Heart left ventricle (tissue), 16 donors: ENCODE data around the gene FDXACB1. TPM values are rescaled to one million over a fixed set of nuclear protein-coding genes. Genes with fewer than 3 reads are reported as not detected.
A peak's percentile ranks its signal among the peaks of the same experiment; 100 is the strongest.

Experiments
- ATAC-seq, 4 donors: fragments of 200-7000 bp; cut with Tn5 transposase; one replicate each; pipeline ENCODE4 v1.9.1; 2020 to 2022; ENCODE audit warnings: moderate library complexity in 4 of 4, mild to moderate bottlenecking in 3 of 4, moderate number of reproducible peaks in 1 of 4
- DNase-seq, 5 donors: peaks; one replicate each; pipeline ENCODE4 v3.0.0-alpha.2; 2020
- H3K27ac ChIP-seq, 12 donors: fragments of 200-600 bp; sonication (generic) in 4 of 12; one replicate each; pipeline versions ENCODE4 v1.5.0 to v1.8.0; 2016 to 2022; ENCODE audit warnings: mild to moderate bottlenecking in 2 of 12
- H3K27me3 ChIP-seq, 9 donors: fragments of 200-600 bp; sonication (generic) in 2 of 9; one replicate each; pipeline versions ENCODE4 v1.5.1 to v1.8.0; 2016 to 2022; ENCODE audit warnings: mild to moderate bottlenecking in 3 of 9
- H3K36me3 ChIP-seq, 9 donors: fragments of 200-600 bp; sonication (generic) in 2 of 9; one replicate each; pipeline versions ENCODE4 v1.5.0 to v1.8.0; 2018 to 2022; ENCODE audit warnings: mild to moderate bottlenecking in 2 of 9
- H3K4me1 ChIP-seq, 12 donors: fragments of 200-600 bp; sonication (generic) in 4 of 12; one replicate each; pipeline versions ENCODE4 v1.5.0 to v1.8.0; 2016 to 2022; ENCODE audit warnings: mild to moderate bottlenecking in 3 of 12
- H3K4me3 ChIP-seq, 12 donors: fragments of 200-600 bp; sonication (generic) in 4 of 12; one replicate each; pipeline versions ENCODE4 v1.5.0 to v1.8.0; 2017 to 2022; ENCODE audit warnings: mild to moderate bottlenecking in 9 of 12, moderate library complexity in 4 of 12
- H3K9me3 ChIP-seq, 12 donors: fragments of 200-600 bp; sonication (generic) in 4 of 12; one replicate each; pipeline versions ENCODE4 v1.5.0 to v1.8.0; 2016 to 2022; ENCODE audit warnings: mild to moderate bottlenecking in 1 of 12
- POLR2A ChIP-seq, 2 donors: fragments of 450-650 bp; IDR thresholded peaks; one replicate each; pipeline ENCODE4 v1.6.1; 2017; ENCODE audit warnings: antibody characterized with exemption in 2 of 2, mild to moderate bottlenecking in 2 of 2, moderate library complexity in 2 of 2
- WGBS, 4 donors: extraction: QIAGEN DNeasy Blood & Tissue Kit in 2 of 4; methylation state at CpG; one replicate each; pipeline versions ENCODE4 v1.1.5 to v1.1.7; 2013 to 2018; 5-methylcytosine and 5-hydroxymethylcytosine counted together
- intact Hi-C, 10 donors: fragments of 100-400 bp; cut with DNase I; formaldehyde crosslinking; loops; one replicate each; pipeline versions ENCODE4 v1.11.1 to v1.14.2; 2022
- polyA plus RNA-seq, 2 donors: library from polyadenylated mRNA; stranded (reverse); fragments of 200-250 nt; gene quantifications; one replicate each; pipeline ENCODE4 v1.2.3, GENCODE V29; 2013
- total RNA-seq, 9 donors: library from RNA; depleted of rRNA in 2 of 9; stranded (reverse); fragments of >200 nt in 2 of 9; fragmentation: NEBNext Ultra II Directional in 3 of 9; extraction: Animal tissue kit (Norgen Biotek cat#: 25700) in 3 of 9; gene quantifications; one replicate each; pipeline versions ENCODE4 v1.1.0 to v1.2.4, GENCODE V29; 2016 to 2023
- TF ChIP-seq, protein P1 (sequence below), 12 donors: fragments of 200-600 bp; sonication (generic) in 4 of 12; IDR thresholded peaks; one replicate each; pipeline versions ENCODE4 v1.5.0 to v1.8.0; 2018 to 2022; ENCODE audit warnings: antibody characterized with exemption in 12 of 12, mild to moderate bottlenecking in 5 of 12
- donor health status: ischemic (EF 13 %, LVEDD 7.1; RV severe dilation, severe dysfunction).
- donor health status: healthy with polysubstance abuse.
- donor health status: DM: no; HTN: yes; CAD: no.
- donor health status: DM: no; HTN: no; CAD: no.
- donor health status: ischemic (EF 25% LVEDD 6.9; RV normal size, moderate dysfunction).
- donor health status: ischemic (EF 25% LVEDD 5.7; RV mildly dilated, moderate dysfunction).
- donor health status: healthy.
- donor health status: DM: yes; HTN: yes; CAD: no.
- donor health status: ischemic (EF 35%, LVEDD 5.7; RV mildly dilated, moderate dysfunction).
- donor health status: nonischemic (EF 11% LVEDD 7.7; RV severe dilation, severe dysfunction).
- donor health status: DM: yes; HTN: yes; CAD: no.
- donor health status: PGD.
- donor health status: ischemic (EF 29% LVEDD 5.4; RV normal size, mild dysfunction).
- donor health status: nonischemic (EF 23%, LVEDD 6.1; RV moderate dilation, normal function).

FDXACB1 gene
- total and polyA plus RNA-seq, 11 donors = 0.69 to 2.0 (median 1.1) TPM

DNA sequence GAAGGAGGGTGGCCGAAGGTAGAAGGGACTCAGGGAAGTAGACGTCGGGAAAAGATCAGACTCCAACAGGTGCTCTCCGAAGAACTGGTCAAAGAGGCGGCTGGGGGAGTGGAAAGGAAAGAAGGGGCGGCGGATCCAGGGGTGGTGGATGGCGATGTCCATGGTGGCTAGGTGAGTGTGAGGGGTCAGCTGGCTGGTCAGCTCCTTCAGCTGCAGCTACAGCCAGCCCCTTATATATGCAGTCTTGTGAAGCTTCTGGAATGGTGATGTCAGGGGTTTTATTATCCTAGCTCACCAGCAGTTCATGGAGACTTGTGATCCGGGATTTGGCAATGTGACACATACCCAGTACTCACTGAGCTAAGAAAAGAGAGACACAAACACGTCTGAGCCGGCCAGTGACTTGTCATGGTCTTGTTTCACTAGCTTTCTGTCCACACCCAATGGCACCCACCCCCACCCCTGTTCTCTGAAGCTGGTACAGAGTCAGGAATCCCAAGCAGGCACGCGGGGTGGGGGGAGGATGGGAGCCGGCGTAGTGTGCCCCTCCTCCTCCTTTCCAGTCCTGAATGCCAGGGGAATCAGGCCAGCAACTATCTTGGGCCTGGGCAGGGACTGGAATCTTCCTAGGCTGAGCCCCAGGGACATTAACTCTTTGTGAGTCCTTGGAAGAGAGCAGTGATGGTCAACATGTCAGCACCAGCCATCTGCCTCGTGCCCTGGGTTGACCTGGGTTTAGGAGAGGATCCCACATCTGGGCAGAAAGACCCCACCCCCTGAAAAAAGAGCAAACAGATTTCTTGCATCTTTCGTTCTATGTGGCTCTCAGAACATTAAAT lies 32.8 kb upstream of the FDXACB1 start, which contains the start of gene CRYAB:
Gene CRYAB (minus strand): TSS at position 208 of the 839 bp plus-strand sequence. CDS start 46 bp downstream, at position 162.
- H3K4me3 ChIP-seq = peak within 1 kb of the TSS; percentile 38 to 80 (median 59)
- intact Hi-C loops = loop anchor here in 3 of 10 donors (1.0 to 5.0 kb wide), 3 partner anchors 32 to 34 kb away; partner anchors contain the start of genes CFAP68 (in 3 of the 3) and FDXACB1 (in 3 of the 3)

DNA sequence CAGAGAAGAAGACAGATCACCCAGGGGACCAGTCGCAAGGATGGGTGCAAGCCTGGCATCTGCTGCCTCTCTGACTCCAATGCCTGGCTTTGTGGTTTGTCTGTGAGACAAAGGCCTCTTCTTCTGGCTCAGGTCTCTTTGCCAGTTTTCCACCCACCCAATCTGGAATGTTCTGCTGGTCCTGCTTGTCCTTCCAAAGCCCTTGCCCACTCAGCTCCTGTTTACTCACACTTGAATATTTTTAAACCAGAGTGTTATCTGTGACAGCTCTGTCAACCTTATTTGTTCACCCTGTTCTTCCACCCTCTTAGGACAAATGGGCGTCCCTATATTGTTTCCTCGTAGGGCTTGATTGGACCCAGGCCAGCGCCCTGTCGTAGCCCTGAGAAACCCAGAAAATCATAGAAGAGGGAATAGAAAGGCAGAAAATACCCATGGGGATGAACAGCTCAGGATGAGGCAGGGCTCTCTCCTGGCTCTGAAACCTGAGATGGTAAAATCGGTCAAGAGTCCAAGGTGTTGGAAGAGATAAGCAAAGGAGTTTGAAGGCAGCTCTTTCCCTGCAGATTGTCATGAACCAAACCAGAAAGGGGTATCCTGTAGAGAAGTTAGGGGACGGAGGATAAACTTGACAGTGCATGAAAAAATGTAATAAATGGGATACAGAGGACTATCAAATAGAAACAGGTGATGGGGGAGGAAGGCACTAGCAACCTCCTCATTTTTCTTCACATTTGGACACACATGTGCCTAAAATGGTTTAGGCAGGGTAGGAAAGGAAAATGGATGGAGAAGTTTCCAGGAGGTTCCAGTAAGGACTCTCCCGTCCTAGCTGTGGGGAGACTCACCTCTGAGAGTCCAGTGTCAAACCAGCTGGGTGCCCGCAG lies 32.0 kb upstream of the FDXACB1 start:
- peak in 1 of 2 donors; percentile 35 for TF ChIP-seq POLR2A (IDR thresholded peaks at IDR 0.05)
- TF ChIP-seq, protein P1, sequence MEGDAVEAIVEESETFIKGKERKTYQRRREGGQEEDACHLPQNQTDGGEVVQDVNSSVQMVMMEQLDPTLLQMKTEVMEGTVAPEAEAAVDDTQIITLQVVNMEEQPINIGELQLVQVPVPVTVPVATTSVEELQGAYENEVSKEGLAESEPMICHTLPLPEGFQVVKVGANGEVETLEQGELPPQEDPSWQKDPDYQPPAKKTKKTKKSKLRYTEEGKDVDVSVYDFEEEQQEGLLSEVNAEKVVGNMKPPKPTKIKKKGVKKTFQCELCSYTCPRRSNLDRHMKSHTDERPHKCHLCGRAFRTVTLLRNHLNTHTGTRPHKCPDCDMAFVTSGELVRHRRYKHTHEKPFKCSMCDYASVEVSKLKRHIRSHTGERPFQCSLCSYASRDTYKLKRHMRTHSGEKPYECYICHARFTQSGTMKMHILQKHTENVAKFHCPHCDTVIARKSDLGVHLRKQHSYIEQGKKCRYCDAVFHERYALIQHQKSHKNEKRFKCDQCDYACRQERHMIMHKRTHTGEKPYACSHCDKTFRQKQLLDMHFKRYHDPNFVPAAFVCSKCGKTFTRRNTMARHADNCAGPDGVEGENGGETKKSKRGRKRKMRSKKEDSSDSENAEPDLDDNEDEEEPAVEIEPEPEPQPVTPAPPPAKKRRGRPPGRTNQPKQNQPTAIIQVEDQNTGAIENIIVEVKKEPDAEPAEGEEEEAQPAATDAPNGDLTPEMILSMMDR (IDR thresholded peaks at IDR 0.05) = no peak
- H3K36me3 ChIP-seq = peaks cover 0 to 37% (median 18%) of the 10 kb centered on the region in 9 donors
- peak; percentile 4 to 55 (median 32) for ATAC-seq

More for the DNA sequence above, 32.8 kb upstream of the FDXACB1 start, which contains the start of gene CRYAB:
- ATAC-seq = peak; percentile 75 to 82 (median 77)
- H3K27ac ChIP-seq = peak within 1 kb of the TSS; percentile 89 to 100 (median 96)
- peaks cover 0 to 29% (median 7%) of the 10 kb centered on the region in 12 donors for H3K4me1 ChIP-seq
- WGBS, 4 donors = 21 to 44% (median 25%) methylated on average over 14 to 17 of the region's 17 CpGs
- peaks cover 0 to 10% (median 0%) of the 10 kb centered on the region in 9 donors for H3K27me3 ChIP-seq
- TF ChIP-seq POLR2A (IDR thresholded peaks at IDR 0.05) = peak; percentile 41 to 95
- TF ChIP-seq, protein P1 (IDR thresholded peaks at IDR 0.05) = no peak
- DNase-seq = peak; percentile 85 to 95 (median 89)
- no peaks in the 10 kb centered on the region for H3K9me3 ChIP-seq
- H3K36me3 ChIP-seq = peaks cover 0 to 37% (median 18%) of the 10 kb centered on the region in 9 donors

DNA sequence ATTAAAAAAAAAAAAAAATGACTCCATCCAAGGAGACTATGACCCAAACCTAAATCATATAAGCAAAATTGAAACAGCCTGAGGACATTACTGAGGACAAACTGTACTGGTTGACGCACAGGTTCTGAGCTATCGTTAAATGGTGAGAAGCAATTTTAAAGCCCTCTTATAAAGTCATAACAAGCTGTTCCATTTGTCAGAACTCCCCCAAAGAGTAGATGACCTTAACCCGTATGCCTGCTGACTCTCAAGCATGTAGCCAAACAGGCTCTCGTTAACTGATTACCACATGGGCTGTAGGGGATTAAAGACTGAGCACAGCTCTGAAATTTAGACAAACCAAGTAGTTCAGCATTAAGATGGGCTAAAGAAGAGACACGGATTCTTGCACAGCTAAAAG lies 30.4 kb upstream of the FDXACB1 start:
- no peak for DNase-seq
- ATAC-seq = no peak

More for the DNA sequence above, 32.0 kb upstream of the FDXACB1 start:
- Histone ChIP-seq H3K27ac (peak overlapping the region; percentile 89 to 100 (median 96)), H3K4me3 (peak overlapping the region; percentile 37 to 80 (median 59)), H3K9me3 (no peaks in the 10 kb centered on the region), H3K27me3 (peaks cover 0 to 10% (median 0%) of the 10 kb centered on the region in 9 donors), H3K4me1 (peaks cover 0 to 29% (median 7%) of the 10 kb centered on the region in 12 donors)
- intact Hi-C loops = loop anchor here in 1 of 10 donors (5.0 kb wide), 1 partner anchor 34 kb away; the partner anchor contains the start of genes CFAP68 and FDXACB1
- 27 to 39% (median 30%) methylated on average over 9 of the region's 9 CpGs for WGBS, 4 donors
- peak in 4 of 5 donors; percentile 39 to 62 (median 55) for DNase-seq

More for the DNA sequence above, 30.4 kb upstream of the FDXACB1 start:
- Histone ChIP-seq H3K27me3 (peaks cover 0 to 10% (median 0%) of the 10 kb centered on the region in 9 donors), H3K4me1 (peaks cover 0 to 26% (median 2%) of the 10 kb centered on the region in 12 donors), H3K27ac (peak overlapping the region; percentile 89 to 100 (median 96)), H3K4me3 (peak overlapping the region; percentile 37 to 80 (median 59)), H3K36me3 (peaks cover 0 to 34% (median 18%) of the 10 kb centered on the region in 9 donors), H3K9me3 (no peaks in the 10 kb centered on the region)
- WGBS, 4 donors = 32 to 49% (median 40%) methylated on average over 5 of the region's 5 CpGs
- TF ChIP-seq POLR2A (IDR thresholded peaks at IDR 0.05) = no peak
- TF ChIP-seq, protein P1 (IDR thresholded peaks at IDR 0.05) = no peak
- intact Hi-C loops = no loop called here
